A549 treated with RU486 at 1 μM for 4 hours (cell line): Measurements from ENCODE around the gene COL6A5. TPM values are rescaled to one million over a fixed set of nuclear protein-coding genes. Genes with fewer than 3 reads are reported as not detected.

Source experiments
- total RNA-seq: library from RNA; stranded (reverse); fragments of 200-300 nt; extraction: Qiagen RNA extraction; gene quantifications from 5 replicates; pipeline ENCODE4 v1.2.3, GENCODE V29; 2022; ENCODE audit warnings: low read depth

COL6A5 gene
- not detected in 5 replicates for total RNA-seq

GRCh38 chr3:130345487-130346079, at the start of gene COL6A5:
TSS of gene COL6A5 (plus strand) at chr3:130345672. CDS start at chr3:130373639, 27,967 bp downstream.

GRCh38 chr3:130516645-130517512, 171.4 kb downstream of the COL6A5 start, which contains the start of gene COL6A6:
TSS of gene COL6A6 (plus strand) at chr3:130517177. CDS start at chr3:130560365, 43,188 bp downstream.

Other genes with a start within 250 kb of the COL6A5 start
- gene COL6A6, start 171.5 kb downstream of the COL6A5 start, total RNA-seq: not detected in 5 replicates